MCF 10A (cell line): ENCODE data around the gene MBOAT7. TPM values are rescaled to one million over a fixed set of nuclear protein-coding genes. Genes with fewer than 3 reads are reported as not detected.
A peak's percentile ranks its signal among the peaks of the same experiment; 100 is the strongest.
"Not testable (repeated sequence)": the region's sequence is repeated elsewhere in the genome, so short reads cannot be mapped to it uniquely, and the experiment has no call there.

Source experiments
- BruUV-seq: library from RNA; stranded (reverse); fragments of 400-500 nt; replicated peaks from 2 replicates; lab custom pipeline; 2021; lab: Mats Ljungman, UMichigan
- CTCF ChIA-PET: fragments of 300-600 bp; sonication (Branson Sonifier 250); formaldehyde crosslinking; extraction: SDS; loops from one replicate; lab custom pipeline; 2021; ENCODE audit warnings: antibody characterized with exemption, inconsistent platforms; lab: Yijun Ruan, JAX
- POLR2A ChIA-PET: fragments of 300-600, 350-650 bp; sonication (Branson Sonifier 250); formaldehyde crosslinking; extraction: SDS; loops from one replicate; lab custom pipeline; 2020; ENCODE audit warnings: antibody characterized with exemption, inconsistent platforms; lab: Yijun Ruan, JAX
- DNase-seq: peaks from one replicate; pipeline ENCODE4 v3.0.0-alpha.2; 2018; ENCODE audit not compliant: unreplicated experiment
- H3K27ac Mint-ChIP-seq: one replicate; pipeline ENCODE4 v1.8.0; 2022; ENCODE audit warnings: mild to moderate bottlenecking, low read depth, mixed read lengths; ENCODE audit not compliant: unreplicated experiment
- H3K27me3 Mint-ChIP-seq: one replicate; pipeline ENCODE4 v1.8.0; 2022; ENCODE audit warnings: mixed read lengths; ENCODE audit not compliant: insufficient read depth, unreplicated experiment
- H3K36me3 Mint-ChIP-seq: one replicate; pipeline ENCODE4 v1.8.0; 2022; ENCODE audit warnings: mild to moderate bottlenecking, moderate library complexity, mixed read lengths; ENCODE audit not compliant: insufficient read depth, unreplicated experiment
- H3K4me1 Mint-ChIP-seq: one replicate; pipeline ENCODE4 v1.8.0; 2022; ENCODE audit warnings: mixed read lengths; ENCODE audit not compliant: insufficient read depth, unreplicated experiment
- H3K4me3 Mint-ChIP-seq: one replicate; pipeline ENCODE4 v1.8.0; 2022; ENCODE audit warnings: mild to moderate bottlenecking, moderate library complexity, mixed read lengths; ENCODE audit not compliant: unreplicated experiment
- H3K9me3 Mint-ChIP-seq: one replicate; pipeline ENCODE4 v1.8.0; 2022; ENCODE audit warnings: mixed read lengths; ENCODE audit not compliant: unreplicated experiment
- intact Hi-C: fragments of 100-400 bp; cut with micrococcal nuclease; formaldehyde crosslinking; loops from 2 replicates; pipeline ENCODE4 v1.14.1; 2022
- total RNA-seq: library from RNA; stranded (reverse); gene quantifications from 2 replicates; pipeline ENCODE4 v1.2.3, GENCODE V29; 2022
- TF ChIP-seq, protein P1 (sequence below): fragments of 200-600 bp; IDR thresholded peaks from one replicate; pipeline ENCODE4 v1.8.0; 2022; ENCODE audit warnings: antibody characterized with exemption, mild to moderate bottlenecking; ENCODE audit not compliant: unreplicated experiment

MBOAT7 gene
- total RNA-seq, 1 experiment from 2014 or later = 43.8 TPM

DNA sequence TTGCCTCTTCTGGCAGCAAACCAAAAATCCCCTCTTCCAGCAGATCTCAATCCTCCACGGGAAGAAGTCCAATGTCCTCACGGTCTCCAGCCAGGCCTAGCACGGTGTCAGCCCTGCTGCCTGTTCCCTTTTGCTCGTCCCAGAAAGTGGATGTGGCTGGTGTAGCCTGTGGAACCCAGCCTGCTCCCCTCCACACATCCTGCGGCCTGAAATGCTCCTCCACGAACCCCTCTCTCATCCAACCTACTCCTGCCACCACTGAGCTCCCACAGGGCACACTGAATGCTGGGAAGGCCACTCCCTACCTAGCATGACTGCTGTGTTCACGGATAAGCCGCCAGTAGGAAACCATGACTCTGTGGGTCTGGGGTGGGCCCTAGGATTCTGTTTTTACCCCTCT, 3.0 kb downstream of the MBOAT7 start:
- TF ChIP-seq, protein P1, sequence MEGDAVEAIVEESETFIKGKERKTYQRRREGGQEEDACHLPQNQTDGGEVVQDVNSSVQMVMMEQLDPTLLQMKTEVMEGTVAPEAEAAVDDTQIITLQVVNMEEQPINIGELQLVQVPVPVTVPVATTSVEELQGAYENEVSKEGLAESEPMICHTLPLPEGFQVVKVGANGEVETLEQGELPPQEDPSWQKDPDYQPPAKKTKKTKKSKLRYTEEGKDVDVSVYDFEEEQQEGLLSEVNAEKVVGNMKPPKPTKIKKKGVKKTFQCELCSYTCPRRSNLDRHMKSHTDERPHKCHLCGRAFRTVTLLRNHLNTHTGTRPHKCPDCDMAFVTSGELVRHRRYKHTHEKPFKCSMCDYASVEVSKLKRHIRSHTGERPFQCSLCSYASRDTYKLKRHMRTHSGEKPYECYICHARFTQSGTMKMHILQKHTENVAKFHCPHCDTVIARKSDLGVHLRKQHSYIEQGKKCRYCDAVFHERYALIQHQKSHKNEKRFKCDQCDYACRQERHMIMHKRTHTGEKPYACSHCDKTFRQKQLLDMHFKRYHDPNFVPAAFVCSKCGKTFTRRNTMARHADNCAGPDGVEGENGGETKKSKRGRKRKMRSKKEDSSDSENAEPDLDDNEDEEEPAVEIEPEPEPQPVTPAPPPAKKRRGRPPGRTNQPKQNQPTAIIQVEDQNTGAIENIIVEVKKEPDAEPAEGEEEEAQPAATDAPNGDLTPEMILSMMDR = no peak
- BruUV-seq = TSS peak; percentile 24
- Mint-ChIP-seq H3K27ac (peak overlapping the region; percentile 78), H3K9me3 (no peaks in the 10 kb centered on the region), H3K4me3 (no peak overlapping the region), H3K36me3 (peaks cover 38% of the 10 kb centered on the region), H3K27me3 (no peaks in the 10 kb centered on the region), H3K4me1 (peaks cover 15% of the 10 kb centered on the region)
- intact Hi-C loops = no loop called here
- CTCF ChIA-PET = interaction anchor here (0.6 to 2.1 kb wide), 8 partner anchors 13 to 45 kb away, joined by 3 to 12 read pairs (median 5); partner anchors contain the start of genes LENG1 and TMC4
- DNase-seq = no peak
- POLR2A ChIA-PET = interaction anchor here (9.1 kb wide), 1 partner anchor 18 kb away, joined by 324 read pairs; the partner anchor contains the start of gene RPS9

DNA sequence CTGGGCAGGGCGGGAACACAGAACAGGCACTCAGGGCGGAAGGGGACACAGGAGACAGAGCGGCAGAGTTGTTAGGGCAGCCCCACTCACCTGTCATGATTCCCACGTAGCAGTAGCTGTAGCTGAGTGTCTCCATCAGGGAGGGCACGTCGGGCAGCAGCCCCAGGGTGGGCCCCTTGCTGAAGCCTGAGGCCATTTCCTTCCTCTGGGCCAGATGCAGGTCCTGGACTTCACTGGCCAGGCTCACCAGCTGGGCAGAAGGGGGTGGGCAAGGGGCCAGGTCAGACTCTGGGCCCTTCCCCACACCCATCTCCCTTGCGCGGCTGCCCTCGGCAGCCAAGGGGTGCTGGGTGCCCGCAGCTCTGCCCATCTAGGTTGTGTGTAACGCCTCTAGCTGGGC, 5.9 kb downstream of the MBOAT7 start:
- no peak for DNase-seq
- H3K9me3 Mint-ChIP-seq = no peaks in the 10 kb centered on the region
- POLR2A ChIA-PET = no interaction called here
- H3K4me1 Mint-ChIP-seq = peaks cover 15% of the 10 kb centered on the region
- peaks cover 26% of the 10 kb centered on the region for H3K36me3 Mint-ChIP-seq
- intact Hi-C loops = no loop called here
- no peak overlapping the region for H3K27ac Mint-ChIP-seq
- CTCF ChIA-PET = interaction anchor here (0.6 to 1.2 kb wide), 3 partner anchors 13 to 208 kb away, joined by 3 to 4 read pairs (median 4); no protein-coding TSS in a partner anchor
- BruUV-seq = no TSS peak
- no peaks in the 10 kb centered on the region for H3K27me3 Mint-ChIP-seq
- no peak overlapping the region for H3K4me3 Mint-ChIP-seq
- TF ChIP-seq, protein P1 = no peak

DNA sequence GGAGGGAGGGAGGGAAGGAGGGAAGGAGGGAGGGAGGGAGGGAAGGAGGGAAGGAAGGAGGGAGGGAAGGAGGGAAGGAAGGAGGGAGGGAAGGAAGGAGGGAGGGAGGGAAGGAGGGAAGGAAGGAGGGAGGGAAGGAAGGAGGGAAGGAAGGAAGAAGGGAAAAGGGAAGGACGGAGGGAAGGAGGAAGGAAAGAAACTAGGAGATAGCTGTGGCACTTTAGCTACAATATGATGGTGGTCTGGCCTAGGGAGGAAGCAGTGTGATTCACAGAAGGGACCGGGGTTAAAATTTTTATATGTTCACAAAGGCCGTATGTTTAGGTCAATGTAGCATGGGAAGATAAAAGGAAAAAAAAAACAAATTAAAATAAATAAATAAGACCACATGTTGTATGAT, 7.5 kb downstream of the MBOAT7 start:
- H3K9me3 Mint-ChIP-seq, BruUV-seq, H3K4me1 Mint-ChIP-seq, intact Hi-C loops, H3K27ac Mint-ChIP-seq, H3K27me3 Mint-ChIP-seq, H3K4me3 Mint-ChIP-seq, DNase-seq: not testable (repeated sequence)
- ChIA-PET CTCF (interaction anchor here (0.7 kb wide), 1 partner anchor 10 kb away, joined by 3 read pairs; no protein-coding TSS in a partner anchor), POLR2A (interaction anchor here (0.5 kb wide), 1 partner anchor 10 kb away, joined by 3 read pairs; no protein-coding TSS in a partner anchor)
- H3K36me3 Mint-ChIP-seq = peaks cover 40% of the 10 kb centered on the region

DNA sequence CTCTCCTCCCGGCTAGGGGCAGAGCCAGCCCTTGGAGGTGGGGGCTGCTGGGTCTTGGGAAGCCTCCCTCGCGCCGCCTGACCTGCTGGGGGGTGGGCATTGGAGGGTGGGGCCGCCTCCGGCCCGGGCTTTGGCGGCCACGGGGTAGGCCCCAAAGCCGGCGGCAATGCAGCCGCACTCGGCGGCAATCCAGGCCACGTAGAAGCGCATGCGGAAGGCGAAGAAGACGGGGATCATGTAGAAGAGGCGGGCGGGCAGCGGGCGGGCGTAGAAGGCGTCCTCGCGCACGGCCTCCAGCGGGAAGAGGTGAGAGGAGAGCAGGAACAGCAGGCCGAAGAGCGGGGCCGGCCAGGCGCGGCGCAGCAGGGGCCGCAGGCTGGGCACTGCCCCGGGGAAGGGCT, 8.7 kb downstream of the MBOAT7 start:
- no peak for DNase-seq
- intact Hi-C loops = no loop called here
- Mint-ChIP-seq H3K9me3 (no peaks in the 10 kb centered on the region), H3K4me3 (no peak overlapping the region), H3K27ac (no peak overlapping the region), H3K27me3 (no peaks in the 10 kb centered on the region), H3K36me3 (peaks cover 44% of the 10 kb centered on the region), H3K4me1 (no peaks in the 10 kb centered on the region)
- ChIA-PET CTCF (interaction anchor here (0.5 to 1.1 kb wide), 3 partner anchors 12 to 210 kb away, joined by 3 to 4 read pairs (median 3); no protein-coding TSS in a partner anchor), POLR2A (no interaction called here)
- no TSS peak for BruUV-seq
- TF ChIP-seq, protein P1 = no peak
